OCI-LY7 (cell line): ENCODE results near the gene QKI.

Source experiments
- EZH2phosphoT487 ChIP-seq: fragments of 200-600 bp; sonication (generic); IDR thresholded peaks from 2 replicates; pipeline ENCODE4 v1.6.1; 2018; ENCODE audit warnings: low read depth, borderline replicate concordance, mild to moderate bottlenecking, mixed run types, antibody characterized with exemption, low read length, moderate library complexity, mixed read lengths
- TF ChIP-seq, protein P1 (sequence below): fragments of 200-600 bp; sonication (generic); conservative IDR thresholded peaks from 2 replicates; pipeline ENCODE4 v1.5.1; 2014; ENCODE audit warnings: mild to moderate bottlenecking, antibody characterized with exemption, low read length, moderate library complexity, mixed read lengths

- TF ChIP-seq, protein P1, sequence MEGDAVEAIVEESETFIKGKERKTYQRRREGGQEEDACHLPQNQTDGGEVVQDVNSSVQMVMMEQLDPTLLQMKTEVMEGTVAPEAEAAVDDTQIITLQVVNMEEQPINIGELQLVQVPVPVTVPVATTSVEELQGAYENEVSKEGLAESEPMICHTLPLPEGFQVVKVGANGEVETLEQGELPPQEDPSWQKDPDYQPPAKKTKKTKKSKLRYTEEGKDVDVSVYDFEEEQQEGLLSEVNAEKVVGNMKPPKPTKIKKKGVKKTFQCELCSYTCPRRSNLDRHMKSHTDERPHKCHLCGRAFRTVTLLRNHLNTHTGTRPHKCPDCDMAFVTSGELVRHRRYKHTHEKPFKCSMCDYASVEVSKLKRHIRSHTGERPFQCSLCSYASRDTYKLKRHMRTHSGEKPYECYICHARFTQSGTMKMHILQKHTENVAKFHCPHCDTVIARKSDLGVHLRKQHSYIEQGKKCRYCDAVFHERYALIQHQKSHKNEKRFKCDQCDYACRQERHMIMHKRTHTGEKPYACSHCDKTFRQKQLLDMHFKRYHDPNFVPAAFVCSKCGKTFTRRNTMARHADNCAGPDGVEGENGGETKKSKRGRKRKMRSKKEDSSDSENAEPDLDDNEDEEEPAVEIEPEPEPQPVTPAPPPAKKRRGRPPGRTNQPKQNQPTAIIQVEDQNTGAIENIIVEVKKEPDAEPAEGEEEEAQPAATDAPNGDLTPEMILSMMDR, result no peak
- no peak for TF ChIP-seq EZH2phosphoT487
Observed at GRCh38 chr6:163412801-163413344, 1.6 kb upstream of the QKI start.
